HG03442 (cell line): Measurements from ENCODE around the gene HNRNPA3.
A peak's percentile ranks its signal among the peaks of the same experiment; 100 is the strongest.
"Not testable (repeated sequence)": the region's sequence is repeated elsewhere in the genome, so short reads cannot be mapped to it uniquely, and the experiment has no call there.

Experiments used
- ATAC-seq: cut with Tn5 transposase; IDR thresholded peaks from one replicate; pipeline ENCODE4 v1.9.1; 2021; ENCODE audit warnings: mild to moderate bottlenecking, moderate library complexity; ENCODE audit not compliant: unreplicated experiment

Gene HNRNPA3

DNA sequence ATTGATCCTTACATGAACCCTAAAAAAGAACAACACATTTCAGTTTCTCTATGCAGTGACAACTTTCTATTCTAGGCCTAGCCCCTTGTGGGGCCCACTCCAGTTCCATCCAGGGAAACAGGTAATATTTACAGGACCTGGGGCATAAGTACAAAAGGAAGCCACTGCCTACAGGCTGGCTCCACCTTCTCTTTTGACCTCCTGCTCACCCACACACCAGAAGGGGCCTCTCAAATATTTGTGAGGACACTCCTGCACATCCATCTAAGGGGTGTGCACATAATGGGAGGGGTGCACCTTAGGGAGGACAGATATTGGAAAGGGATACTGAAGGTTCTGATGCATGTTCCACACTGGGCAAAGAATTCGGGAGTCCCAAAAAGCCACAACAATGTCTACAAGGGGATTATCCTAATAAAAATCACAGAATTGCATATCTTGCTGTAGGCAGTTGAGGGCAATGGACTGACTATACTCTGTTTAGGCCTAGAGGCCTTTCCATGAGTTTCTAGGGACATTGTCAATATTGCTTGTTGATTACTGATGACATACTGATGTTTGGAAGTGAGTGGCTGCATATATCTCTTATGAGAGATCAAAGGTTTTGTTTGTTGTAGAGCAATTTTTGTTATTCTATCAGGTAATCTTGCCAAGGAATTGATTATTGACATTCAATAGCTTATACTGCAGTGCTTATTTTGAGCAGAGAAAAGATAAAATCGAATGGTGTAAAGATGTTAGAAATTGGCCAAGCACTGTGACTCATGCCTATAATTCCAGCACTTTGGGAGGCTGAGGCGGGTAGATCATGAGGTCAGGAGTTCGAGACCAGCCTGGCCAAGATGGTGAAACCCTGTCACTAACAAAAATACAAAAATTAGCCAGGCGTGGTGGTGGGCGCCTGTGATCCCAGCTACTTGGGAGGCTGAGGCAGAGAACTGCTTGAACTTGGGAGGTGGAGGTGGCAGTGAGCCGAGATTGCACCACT is 23.8 kb upstream of the HNRNPA3 start:
- ATAC-seq = no peak

DNA sequence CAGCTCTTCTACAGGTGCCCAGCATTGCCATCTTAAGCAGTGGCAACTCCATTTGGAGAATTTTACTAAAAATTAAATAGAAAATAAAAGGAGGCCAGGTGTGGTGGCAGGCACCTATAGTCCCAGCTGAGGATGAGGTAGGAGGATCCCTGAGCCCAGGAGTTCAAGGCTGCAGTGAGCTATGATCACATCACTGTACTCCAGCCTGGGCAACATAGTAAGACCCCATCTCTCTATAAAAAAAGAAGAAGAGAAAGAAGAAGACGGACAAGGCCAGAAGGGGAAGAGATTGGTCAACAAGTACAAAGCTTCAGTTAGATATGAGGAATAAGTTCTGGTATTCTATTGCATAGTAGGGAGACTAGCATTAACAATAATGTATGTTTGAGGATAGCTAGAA is 21.7 kb upstream of the HNRNPA3 start:
- no peak for ATAC-seq

DNA sequence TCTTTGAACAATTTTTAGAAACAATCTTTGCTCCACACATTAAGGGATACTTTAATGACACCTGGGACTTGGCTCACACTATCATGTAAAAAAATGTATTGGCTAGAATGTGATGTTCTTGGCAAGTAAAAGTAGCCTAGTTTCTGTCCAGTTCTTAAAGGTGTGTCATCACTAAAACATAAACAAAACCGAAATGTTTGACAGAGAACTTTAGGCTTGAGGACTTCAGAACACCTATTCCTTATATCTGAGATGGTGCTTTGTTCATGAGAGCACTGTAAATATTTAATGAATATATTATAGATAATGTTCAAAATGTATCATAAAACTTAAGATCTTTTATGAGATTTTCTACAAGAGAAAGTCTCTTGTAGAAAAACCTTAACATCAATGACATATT is 19.8 kb upstream of the HNRNPA3 start:
- ATAC-seq = no peak

DNA sequence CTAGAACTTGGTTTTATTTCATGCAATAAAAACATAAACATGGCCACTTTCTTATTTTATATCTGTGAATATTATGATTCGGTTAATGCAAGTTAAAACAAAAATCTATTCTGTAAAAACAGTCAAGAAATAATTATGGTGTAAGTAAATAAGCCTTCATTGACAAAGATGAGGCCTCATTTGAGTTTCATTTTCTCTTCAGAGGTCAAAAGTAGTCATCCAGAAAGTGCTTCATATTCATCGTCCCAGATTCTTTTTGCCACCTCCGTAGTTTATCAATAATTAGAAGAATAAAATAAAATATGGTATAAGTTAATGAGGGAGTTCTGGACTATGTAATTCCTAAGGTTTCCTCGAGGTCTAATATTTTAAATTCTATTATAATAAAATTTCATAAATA is 19.4 kb upstream of the HNRNPA3 start:
- ATAC-seq = peak; percentile 73

DNA sequence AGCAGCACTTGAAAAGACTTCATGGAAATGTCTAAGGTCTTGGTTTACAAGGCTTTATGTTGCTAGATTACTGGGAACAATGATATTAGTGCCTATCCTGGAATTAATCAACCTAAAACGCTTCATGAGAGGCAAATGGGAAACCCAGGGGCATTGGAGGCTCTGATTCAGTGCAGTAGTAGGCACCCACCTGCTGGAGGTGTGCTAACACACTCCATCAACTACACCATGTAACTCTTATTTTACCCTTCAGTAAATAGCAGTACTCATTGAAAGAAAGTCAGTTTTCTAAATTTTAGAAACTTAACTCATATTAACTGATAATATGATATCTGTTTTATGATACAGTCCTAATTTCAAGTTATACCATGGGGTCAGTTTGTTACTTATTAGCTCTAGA is 17.4 kb upstream of the HNRNPA3 start:
- ATAC-seq = peak; percentile 47

DNA sequence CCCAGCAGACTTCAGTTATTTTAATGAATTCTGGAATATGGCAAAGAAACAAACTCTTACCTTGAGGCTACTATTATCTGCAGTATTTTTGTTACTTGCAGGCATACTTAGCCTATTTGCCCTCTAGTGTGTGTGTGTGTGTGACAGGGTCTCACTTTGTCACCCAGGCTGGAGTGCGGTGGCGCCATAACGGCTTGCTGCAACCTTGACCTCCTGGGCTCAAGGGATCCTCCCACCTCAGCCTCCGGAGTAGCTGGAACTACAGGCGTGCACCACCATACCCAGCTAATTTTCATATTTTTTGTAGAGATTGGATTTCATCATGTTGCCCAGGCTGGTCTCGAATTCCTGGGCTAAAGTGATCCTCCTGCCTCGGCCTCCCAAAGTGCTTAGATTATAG is 12.2 kb upstream of the HNRNPA3 start:
- not testable (repeated sequence) for ATAC-seq

DNA sequence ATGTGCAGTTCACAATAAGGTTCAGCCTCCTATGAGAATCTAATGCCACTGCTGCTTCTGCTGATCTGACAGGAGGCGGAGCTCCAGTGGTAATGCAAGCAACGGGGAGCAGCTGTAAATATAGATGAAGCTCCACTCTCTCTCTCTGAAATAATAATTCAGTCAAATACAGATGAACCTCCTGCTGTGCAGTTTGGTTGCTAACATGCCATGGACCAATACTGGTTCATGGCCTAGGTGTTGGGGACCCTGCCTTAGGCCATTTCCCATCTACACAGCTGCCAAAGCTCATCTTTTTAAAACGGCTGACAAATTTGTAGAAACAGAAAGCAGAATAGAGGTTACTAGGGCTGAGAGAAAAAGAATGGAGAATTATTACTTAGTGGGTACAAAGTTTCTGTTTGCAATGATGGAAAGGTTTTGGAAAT is 10.7 kb upstream of the HNRNPA3 start:
- no peak for ATAC-seq

DNA sequence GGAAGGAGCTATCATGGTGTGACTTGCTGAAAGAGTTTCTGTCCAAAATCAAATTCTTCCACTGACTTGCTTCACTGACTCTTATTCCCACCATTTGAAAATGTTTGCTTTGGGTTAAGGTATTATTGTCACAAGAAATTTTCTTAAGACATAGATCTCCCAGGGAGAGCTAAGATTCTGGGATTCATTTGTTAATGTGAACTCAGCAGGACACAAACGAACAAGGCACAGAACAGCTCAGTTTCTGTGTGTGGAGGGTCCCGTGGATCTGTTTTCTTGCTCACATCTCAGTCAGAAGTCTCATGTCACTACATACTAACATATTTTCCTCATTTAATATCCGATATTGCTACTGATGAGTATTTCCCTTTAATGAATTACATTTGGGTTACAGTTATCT is 8.2 kb upstream of the HNRNPA3 start:
- no peak for ATAC-seq

DNA sequence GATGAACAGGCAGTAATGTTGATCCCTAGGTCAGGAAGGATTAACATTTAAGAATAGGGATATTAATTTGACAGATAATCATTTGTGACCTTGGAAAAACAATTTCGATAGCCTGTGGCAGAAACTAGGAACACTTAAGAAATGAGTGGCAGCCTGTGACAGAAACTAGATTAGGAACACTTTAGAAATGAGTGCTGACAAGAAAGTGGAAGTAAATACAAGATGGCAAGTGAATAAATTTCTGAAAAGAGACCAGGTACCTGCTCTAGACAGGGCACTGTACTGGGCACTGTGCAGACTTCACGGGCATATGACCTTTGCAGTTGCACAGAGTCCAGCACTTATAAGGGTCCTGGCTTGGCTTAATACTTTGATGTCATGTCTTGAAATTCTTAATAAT is 5.5 kb upstream of the HNRNPA3 start:
- peak; percentile 81 for ATAC-seq

DNA sequence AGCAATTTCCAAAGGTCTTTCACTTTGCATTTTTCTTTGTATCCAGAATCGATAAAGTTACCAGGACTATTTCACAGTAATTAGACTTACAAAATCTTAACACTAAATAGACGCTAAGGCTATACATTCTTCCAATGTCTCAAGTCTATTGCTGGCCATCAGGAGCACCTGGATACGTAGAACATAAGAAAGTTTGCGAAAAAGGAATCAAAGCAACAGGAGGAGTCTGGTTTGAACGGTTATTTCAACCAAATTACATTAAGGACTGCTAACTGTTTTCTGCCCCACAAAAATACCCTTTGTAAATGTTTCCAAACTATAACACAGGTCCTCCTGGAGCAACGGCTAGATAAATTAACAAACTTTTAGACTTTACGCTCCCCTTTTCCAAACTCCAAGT is 1.4 kb upstream of the HNRNPA3 start:
- ATAC-seq = no peak

DNA sequence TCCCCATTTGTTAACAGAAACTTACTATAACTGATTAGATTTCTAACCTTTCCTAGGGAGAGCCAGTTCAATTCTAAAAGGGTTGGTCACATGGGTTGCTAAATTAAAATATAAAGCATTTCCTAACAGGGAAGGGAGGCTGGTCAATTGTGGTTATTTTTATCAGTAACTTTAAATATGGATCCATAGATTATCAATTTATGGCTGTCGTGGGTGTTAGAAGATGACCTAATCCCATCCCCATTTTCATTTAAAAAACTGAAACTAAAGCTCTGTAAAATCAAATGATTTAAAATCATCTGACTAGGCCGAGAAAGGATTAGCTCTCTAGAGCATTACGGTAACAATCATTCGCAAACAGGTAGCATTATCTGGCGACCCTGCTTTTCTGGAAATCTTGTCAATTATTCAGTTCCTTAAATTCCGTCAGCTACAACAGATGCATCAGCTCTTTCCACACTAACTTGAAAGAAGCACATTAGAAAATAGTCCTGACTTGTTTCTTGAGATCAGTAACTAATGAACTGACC is 953 bp upstream of the HNRNPA3 start:
- ATAC-seq = no peak

DNA sequence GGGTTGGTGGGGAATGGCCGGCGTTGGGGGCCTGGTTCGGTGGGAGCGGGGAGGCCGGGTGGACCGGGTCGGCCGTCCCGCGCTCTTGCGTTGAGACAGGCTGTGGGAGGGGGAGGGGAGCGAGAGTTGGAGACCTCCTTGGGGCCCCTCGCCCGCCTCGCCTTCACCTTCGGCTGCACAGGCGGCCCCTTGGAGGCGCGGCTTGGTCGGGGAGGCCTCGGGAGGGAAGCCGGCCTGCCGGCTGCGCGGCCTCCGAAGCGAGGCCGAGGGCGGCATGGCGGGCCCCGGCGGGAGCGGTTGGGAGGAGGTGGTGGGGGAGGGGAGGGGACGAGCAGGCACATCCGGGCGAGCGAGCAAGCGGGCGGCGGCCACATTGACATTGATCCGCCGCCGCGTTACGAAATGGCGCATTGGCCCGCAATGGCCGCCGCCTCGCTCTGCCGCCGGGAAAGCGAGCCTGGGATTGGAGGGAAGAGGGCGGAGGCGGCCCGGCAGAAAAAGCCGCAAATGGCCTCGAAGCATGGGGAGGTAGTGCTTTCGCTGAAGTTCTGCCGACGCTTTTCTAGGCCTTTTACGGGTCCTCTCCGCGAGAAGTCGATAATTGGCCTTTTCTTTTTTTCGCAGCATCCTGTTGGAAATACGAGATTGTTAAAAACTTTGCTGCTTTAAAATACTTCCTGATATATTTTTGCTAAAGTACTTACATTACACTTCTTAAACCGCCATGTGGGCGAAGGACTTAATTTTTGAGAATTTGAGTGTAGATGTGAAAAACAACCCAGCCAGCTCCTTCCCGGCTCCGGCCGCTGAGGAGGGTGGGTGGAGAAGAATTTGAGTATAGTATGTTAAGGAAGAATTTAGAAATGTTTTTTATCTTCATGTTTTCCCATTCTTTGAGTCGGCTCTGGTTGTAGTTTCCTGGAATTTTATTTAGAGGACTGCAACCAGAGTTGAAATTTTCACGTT is 580 bp downstream of the HNRNPA3 start:
- peak; percentile 45 for ATAC-seq

DNA sequence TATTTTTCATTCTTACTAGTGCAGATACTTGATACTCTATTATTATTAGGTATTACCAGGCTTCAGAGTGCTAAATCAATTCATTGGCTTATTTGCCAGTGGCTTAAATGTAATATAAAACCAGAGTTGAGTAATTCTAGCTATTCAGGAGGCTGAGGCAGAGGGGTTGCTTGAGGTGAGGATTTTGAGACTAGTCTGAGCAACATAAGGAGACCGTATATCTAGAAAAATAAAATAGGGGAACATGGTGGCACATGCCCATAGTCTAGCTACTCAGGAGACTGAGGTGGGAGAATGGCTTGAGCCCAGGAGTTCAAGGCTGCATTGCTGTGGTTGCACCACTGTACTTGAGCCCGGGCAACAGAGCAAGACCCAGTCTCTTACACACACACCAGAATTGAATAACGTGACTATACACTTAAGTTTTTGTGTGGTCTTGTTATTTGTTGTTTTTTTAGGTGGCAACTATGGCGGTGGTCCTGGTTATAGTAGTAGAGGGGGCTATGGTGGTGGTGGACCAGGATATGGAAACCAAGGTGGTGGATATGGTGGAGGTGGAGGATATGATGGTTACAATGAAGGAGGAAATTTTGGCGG is 4.8 kb downstream of the HNRNPA3 start:
- ATAC-seq = no peak

DNA sequence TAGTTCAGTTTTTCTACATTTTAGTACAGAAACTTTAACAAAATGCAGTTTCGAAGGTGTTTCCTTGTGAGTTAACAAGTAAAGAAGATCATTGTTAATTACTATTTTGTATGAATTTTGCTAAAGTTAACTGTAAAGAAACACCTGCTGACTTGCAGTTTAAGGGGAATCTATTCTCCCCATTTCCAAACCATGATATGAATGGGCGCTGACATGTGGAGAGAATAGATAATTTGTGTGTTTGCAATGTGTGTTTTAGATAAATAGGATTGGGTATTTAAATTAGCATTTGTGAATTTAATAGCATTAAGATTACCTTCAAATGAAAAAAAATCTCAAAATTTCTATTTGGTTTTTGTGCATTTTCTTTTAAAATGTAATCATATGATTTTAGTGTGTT is 7.2 kb downstream of the HNRNPA3 start:
- not testable (repeated sequence) for ATAC-seq

DNA sequence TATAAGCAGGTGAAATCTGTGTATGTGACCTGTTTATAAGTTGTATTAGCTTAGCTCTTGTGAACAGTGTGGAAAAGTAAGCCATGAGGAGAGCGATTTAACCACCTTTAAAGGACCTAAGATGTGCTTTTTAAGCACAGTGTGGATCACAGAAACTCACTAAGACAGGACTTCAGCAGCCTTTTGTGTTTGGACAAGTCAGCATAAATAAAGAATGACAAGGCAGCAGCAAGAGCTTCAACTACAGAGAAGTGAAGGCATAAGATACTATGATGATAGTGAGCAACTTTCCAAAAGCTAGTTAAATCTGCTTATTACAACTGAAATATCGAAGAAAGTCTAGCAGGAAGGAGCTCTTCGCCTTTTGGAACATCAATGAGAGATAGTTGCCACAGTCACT is 8.9 kb downstream of the HNRNPA3 start:
- no peak for ATAC-seq

DNA sequence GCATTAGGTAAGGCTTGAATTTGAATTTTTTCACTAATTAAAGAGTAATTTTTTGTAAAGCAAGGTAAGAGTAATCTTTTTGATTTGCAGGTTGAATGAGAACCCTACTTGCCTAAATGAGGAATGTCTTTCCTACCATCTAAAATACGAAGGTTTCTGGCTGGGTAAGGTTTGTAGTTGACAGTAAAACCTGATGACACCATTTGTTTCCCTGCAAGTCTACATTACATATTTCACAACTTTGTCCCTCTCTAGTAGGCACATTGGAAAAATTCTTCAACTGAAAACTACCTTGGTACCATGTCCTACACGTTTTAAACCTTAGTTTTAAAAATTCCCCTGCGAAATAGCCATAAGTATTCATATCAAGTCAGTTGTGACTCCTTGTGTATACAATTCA is 9.4 kb downstream of the HNRNPA3 start:
- ATAC-seq = no peak

DNA sequence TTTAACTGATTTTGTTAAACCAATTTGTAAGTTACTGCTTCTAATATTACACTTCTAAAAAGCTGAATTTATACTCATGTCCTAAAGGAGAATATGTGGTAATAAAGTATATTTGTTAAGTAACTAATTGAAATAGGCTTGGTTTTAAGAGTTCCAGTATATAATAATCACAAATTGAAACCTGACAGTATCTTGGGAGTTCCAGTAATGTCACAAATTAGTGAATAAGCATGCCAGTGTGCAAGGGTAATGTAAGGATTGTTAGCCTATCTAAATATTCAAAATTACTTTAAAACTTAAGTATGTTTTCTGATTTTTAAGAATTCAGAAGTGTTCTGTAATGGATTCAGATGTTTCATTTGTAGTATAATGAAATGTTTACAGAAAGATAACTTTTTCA is 10.8 kb downstream of the HNRNPA3 start:
- not testable (repeated sequence) for ATAC-seq

DNA sequence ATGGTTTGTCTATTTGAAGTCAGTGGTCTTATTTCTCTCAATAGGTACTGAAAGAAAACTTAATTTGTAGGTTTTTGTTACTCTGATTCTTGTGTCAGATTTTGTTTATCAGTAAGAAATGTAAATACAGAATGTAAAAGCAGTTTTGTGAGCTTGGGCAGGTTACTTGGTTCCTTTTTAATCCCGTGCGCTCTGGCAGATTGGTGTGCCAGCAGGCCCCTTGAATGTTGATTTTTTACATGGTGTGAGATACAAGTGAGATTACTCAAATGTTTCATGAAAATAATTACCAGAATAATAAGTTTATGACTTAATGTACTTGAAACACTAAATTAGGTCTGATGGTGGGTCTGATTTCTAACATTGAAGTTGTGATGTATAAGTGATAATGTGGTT is 13.4 kb downstream of the HNRNPA3 start:
- ATAC-seq = no peak

DNA sequence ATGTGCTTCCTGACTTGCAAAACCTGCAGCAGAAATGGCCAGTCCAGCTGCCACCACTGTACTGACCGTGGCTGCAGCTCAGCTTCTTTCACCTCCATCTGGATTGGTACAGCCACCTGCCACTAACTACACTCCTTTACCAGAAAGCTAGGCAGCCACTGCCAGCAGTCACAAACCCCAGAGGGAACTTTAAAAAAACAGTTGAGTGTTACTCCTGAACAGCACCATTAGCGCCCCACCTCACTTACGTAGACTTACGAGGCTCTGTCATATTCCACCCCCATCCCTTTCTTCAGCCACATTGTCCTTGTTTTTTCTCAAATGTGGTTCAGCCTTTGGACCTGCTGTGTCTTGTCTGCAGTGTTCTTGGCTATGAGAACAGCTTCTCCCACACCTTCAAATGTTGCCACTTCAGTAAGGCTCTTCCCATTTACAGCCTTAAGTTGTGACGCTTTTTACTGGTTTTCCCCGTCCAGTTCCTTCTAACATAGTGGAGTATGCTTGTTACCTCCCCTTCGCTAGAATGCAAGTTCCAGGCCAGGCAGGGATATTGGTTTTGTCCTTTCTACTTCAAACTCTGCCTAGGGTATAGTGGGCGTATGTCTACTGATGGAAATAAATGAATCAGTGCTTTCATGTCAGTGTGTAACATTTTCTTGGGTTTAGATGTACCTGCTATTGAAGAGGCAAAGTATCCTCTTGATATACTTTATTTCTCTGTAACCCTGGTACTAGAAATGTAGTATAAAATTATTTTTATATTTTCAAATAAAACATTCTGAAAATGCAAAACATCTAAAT is 17.0 kb downstream of the HNRNPA3 start:
- no peak for ATAC-seq

DNA sequence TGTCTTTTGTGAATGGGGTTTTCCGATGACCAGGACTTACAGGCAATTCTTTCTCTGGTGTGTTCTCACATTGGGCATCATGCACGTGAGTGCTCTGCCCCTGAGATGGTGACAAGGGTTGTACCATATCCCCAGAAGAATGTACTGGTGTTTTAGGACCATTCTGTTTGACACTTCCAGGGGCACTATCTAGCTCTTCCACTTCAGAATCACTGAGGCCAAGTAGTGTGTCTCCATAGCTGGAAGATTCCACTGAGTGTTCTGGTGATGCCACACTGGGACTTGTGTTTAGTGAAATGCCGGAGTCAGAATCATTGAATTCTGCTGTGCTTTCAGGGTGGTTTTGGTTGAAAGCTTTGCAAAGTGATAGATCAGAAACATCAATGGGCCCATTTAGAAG is 18.7 kb downstream of the HNRNPA3 start:
- ATAC-seq = no peak
